ENCODE data around the gene TRIM36.

Gene TRIM36

DNA sequence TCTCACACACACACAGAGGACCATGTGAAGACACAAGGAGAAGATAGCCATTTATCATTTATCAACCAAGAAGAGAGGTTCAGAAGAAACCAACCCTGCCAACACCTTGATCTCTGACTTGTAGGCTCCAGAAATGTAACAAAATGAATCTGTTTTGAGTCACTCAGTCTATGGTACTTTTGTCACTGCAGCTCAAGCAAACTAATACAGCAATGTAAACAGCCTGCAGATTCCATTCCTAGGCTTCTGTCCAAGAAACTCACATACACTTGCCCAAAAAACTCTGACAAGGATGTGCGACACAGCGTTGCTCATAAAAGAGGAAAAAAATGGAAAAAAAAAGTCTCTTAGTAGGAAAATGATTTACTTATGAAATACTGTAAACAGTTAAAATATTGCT is 33.4 kb downstream of the TRIM36 start:
- TF ChIP-seq, protein P1, sequence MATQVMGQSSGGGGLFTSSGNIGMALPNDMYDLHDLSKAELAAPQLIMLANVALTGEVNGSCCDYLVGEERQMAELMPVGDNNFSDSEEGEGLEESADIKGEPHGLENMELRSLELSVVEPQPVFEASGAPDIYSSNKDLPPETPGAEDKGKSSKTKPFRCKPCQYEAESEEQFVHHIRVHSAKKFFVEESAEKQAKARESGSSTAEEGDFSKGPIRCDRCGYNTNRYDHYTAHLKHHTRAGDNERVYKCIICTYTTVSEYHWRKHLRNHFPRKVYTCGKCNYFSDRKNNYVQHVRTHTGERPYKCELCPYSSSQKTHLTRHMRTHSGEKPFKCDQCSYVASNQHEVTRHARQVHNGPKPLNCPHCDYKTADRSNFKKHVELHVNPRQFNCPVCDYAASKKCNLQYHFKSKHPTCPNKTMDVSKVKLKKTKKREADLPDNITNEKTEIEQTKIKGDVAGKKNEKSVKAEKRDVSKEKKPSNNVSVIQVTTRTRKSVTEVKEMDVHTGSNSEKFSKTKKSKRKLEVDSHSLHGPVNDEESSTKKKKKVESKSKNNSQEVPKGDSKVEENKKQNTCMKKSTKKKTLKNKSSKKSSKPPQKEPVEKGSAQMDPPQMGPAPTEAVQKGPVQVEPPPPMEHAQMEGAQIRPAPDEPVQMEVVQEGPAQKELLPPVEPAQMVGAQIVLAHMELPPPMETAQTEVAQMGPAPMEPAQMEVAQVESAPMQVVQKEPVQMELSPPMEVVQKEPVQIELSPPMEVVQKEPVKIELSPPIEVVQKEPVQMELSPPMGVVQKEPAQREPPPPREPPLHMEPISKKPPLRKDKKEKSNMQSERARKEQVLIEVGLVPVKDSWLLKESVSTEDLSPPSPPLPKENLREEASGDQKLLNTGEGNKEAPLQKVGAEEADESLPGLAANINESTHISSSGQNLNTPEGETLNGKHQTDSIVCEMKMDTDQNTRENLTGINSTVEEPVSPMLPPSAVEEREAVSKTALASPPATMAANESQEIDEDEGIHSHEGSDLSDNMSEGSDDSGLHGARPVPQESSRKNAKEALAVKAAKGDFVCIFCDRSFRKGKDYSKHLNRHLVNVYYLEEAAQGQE (IDR thresholded peaks at IDR 0.05; ENCODE audit: insufficient read depth in 1 of 2, low read depth in 2 of 2, low read length in 2 of 2): no peak
- no peak for TF ChIP-seq TAF1 (IDR thresholded peaks at IDR 0.05; ENCODE audit: borderline replicate concordance, insufficient read depth, low read length)
- no peak for TF ChIP-seq SIN3A (IDR thresholded peaks at IDR 0.05; ENCODE audit: borderline replicate concordance, insufficient read depth, low read length)
- no peak for TF ChIP-seq FOXP2 (optimal IDR thresholded peaks at IDR 0.05; ENCODE audit: borderline replicate concordance, extremely low read depth, extremely low read length, insufficient read depth)
- TF ChIP-seq POLR2AphosphoS5 (IDR thresholded peaks at IDR 0.05; ENCODE audit: low read depth, low read length): no peak

DNA sequence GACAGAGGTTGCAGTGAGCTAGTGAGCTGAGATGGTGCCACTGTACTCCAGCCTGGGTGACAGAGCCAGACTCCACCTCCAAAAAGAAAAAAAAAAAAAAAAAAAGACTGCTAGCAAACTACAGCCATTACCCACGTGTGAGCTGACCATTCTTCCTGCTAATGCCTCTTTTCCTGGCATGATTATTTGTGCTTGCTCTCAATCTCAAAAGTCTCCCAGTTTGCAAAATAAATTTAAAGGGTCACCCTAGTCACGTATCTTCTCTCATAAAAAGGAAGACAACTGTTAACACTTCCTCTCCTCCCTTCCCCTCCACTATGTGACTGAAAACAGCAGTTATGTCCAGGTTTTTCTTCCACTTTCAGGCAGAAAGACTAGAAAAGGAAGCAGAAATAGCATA is 37.2 kb downstream of the TRIM36 start:
- TF ChIP-seq POLR2AphosphoS5 (IDR thresholded peaks at IDR 0.05; ENCODE audit: low read depth, low read length) (no peak), SIN3A (IDR thresholded peaks at IDR 0.05; ENCODE audit: borderline replicate concordance, insufficient read depth, low read length) (no peak), FOXP2 (optimal IDR thresholded peaks at IDR 0.05; ENCODE audit: borderline replicate concordance, extremely low read depth, extremely low read length, insufficient read depth) (no peak), TAF1 (IDR thresholded peaks at IDR 0.05; ENCODE audit: borderline replicate concordance, insufficient read depth, low read length) (no peak)
- TF ChIP-seq, protein P1 (IDR thresholded peaks at IDR 0.05; ENCODE audit: insufficient read depth in 1 of 2, low read depth in 2 of 2, low read length in 2 of 2): no peak

- no peak for TF ChIP-seq SIN3A (IDR thresholded peaks at IDR 0.05; ENCODE audit: borderline replicate concordance, insufficient read depth, low read length)
- no peak for TF ChIP-seq POLR2AphosphoS5 (IDR thresholded peaks at IDR 0.05; ENCODE audit: low read depth, low read length)
- no peak for TF ChIP-seq FOXP2 (optimal IDR thresholded peaks at IDR 0.05; ENCODE audit: borderline replicate concordance, extremely low read depth, extremely low read length, insufficient read depth)
- TF ChIP-seq TAF1 (IDR thresholded peaks at IDR 0.05; ENCODE audit: borderline replicate concordance, insufficient read depth, low read length): no peak
- TF ChIP-seq, protein P1 (IDR thresholded peaks at IDR 0.05; ENCODE audit: insufficient read depth in 1 of 2, low read depth in 2 of 2, low read length in 2 of 2): no peak
These were observed 43.4 kb downstream of the TRIM36 start for GRCh38 chr5:115126303-115126702.

DNA sequence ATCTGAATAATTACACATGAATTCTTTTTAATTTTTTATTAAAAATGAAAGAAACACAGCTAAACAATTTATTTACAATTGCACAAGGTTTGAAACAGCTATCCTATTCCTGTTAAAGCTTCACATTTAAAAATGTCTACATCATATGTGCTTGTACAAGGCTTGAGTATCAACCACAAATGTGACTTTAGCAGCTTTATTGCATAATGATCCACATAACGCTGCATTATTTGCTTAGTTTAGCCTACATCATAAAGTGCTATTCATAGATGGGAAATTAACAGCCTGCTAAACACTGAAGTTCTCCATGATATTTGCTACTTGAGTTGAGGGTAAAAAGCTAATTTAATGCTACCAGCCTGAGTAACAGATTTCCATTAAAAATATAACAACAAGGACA is 45.0 kb downstream of the TRIM36 start:
- TF ChIP-seq SIN3A (IDR thresholded peaks at IDR 0.05; ENCODE audit: borderline replicate concordance, insufficient read depth, low read length) (no peak), FOXP2 (optimal IDR thresholded peaks at IDR 0.05; ENCODE audit: borderline replicate concordance, extremely low read depth, extremely low read length, insufficient read depth) (no peak), POLR2AphosphoS5 (IDR thresholded peaks at IDR 0.05; ENCODE audit: low read depth, low read length) (no peak), TAF1 (IDR thresholded peaks at IDR 0.05; ENCODE audit: borderline replicate concordance, insufficient read depth, low read length) (no peak)
- TF ChIP-seq, protein P1 (IDR thresholded peaks at IDR 0.05; ENCODE audit: insufficient read depth in 1 of 2, low read depth in 2 of 2, low read length in 2 of 2): no peak

GRCh38 chr5:115116001-115116400 is 53.7 kb downstream of the TRIM36 start:
- TF ChIP-seq POLR2AphosphoS5 (IDR thresholded peaks at IDR 0.05; ENCODE audit: low read depth, low read length) (no peak), FOXP2 (optimal IDR thresholded peaks at IDR 0.05; ENCODE audit: borderline replicate concordance, extremely low read depth, extremely low read length, insufficient read depth) (no peak), SIN3A (IDR thresholded peaks at IDR 0.05; ENCODE audit: borderline replicate concordance, insufficient read depth, low read length) (no peak), TAF1 (IDR thresholded peaks at IDR 0.05; ENCODE audit: borderline replicate concordance, insufficient read depth, low read length) (no peak)
- TF ChIP-seq, protein P1 (IDR thresholded peaks at IDR 0.05; ENCODE audit: insufficient read depth in 1 of 2, low read depth in 2 of 2, low read length in 2 of 2): no peak
